HCT116 (cell line): ENCODE results near the gene TIRAP.

ENCODE experiments used
- CTCF ChIP-seq, 3 experiments: fragments of 200-600 bp in 1 of 3; sonication (generic) in 1 of 3; IDR thresholded peaks in 2 of 3; conservative IDR thresholded peaks in 1 of 3; 2 replicates each; pipeline ENCODE4 v1.5.1; 2012 to 2017; ENCODE audit warnings: low read depth in 2 of 3, low read length in 2 of 3, antibody characterized with exemption in 1 of 3, borderline replicate concordance in 1 of 3, control low read depth in 1 of 3, mild to moderate bottlenecking in 1 of 3, mixed read lengths in 1 of 3, mixed run types in 1 of 3, moderate library complexity in 1 of 3; ENCODE audit not compliant: insufficient read depth in 1 of 3
- EZH2 ChIP-seq: fragments of 200-600 bp; sonication (generic); IDR thresholded peaks from 2 replicates; pipeline ENCODE4 v1.6.1; 2017; ENCODE audit warnings: antibody characterized with exemption, mixed run types
- EZH2phosphoT487 ChIP-seq: fragments of 200-600 bp; IDR thresholded peaks from 2 replicates; pipeline ENCODE4 v1.6.1; 2018; ENCODE audit warnings: antibody characterized with exemption, borderline replicate concordance
- RAD21 ChIP-seq: IDR thresholded peaks from 2 replicates; pipeline ENCODE4 v1.6.1; 2012; ENCODE audit warnings: low read depth, mild to moderate bottlenecking
- SIN3A ChIP-seq: IDR thresholded peaks from 2 replicates; pipeline ENCODE4 v1.6.1; 2012; ENCODE audit warnings: low read depth
- SP1 ChIP-seq: IDR thresholded peaks from 2 replicates; pipeline ENCODE4 v1.6.1; 2012; ENCODE audit warnings: low read depth
- SRF ChIP-seq: IDR thresholded peaks from 2 replicates; pipeline ENCODE4 v1.6.1; 2012; ENCODE audit warnings: low read depth
- TCF7L2 ChIP-seq: IDR thresholded peaks from 2 replicates; pipeline ENCODE4 v1.7.0; 2011; ENCODE audit warnings: borderline replicate concordance, inconsistent platforms; ENCODE audit not compliant: insufficient read depth, insufficient read length; ENCODE audit errors: extremely low read depth
- YY1 ChIP-seq: IDR thresholded peaks from 2 replicates; pipeline ENCODE4 v1.6.1; 2011; ENCODE audit warnings: low read length, low read depth, moderate library complexity, mild to moderate bottlenecking; ENCODE audit not compliant: insufficient replicate concordance; ENCODE audit errors: extremely low read depth
- TF ChIP-seq, protein P1 (sequence below): IDR thresholded peaks from 2 replicates; pipeline ENCODE4 v1.6.1; 2012; ENCODE audit warnings: low read depth
- TF ChIP-seq, protein P2 (sequence below): IDR thresholded peaks from 2 replicates; pipeline ENCODE4 v1.6.1; 2012

DNA sequence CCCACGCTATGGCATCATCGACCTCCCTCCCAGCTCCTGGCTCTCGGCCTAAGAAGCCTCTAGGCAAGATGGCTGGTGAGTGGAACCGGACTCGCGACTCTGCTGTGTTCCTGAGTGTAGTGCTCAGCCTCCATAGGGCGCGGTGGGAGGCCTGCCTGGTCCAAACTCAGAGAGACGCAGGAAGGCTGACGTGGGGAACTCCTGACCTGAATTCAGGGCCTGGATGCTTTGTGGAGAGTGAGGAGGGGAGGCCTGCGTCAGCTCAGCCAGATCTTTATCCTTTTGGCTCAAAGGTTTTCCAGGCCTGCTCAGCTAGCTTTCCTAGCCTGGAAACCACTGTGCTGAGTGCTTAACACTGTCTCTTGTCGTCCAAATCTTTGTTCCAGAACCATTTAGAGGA, 8.0 kb downstream of the TIRAP start:
- TF ChIP-seq RAD21: no peak
- no peak for TF ChIP-seq SRF
- TF ChIP-seq, protein P1, sequence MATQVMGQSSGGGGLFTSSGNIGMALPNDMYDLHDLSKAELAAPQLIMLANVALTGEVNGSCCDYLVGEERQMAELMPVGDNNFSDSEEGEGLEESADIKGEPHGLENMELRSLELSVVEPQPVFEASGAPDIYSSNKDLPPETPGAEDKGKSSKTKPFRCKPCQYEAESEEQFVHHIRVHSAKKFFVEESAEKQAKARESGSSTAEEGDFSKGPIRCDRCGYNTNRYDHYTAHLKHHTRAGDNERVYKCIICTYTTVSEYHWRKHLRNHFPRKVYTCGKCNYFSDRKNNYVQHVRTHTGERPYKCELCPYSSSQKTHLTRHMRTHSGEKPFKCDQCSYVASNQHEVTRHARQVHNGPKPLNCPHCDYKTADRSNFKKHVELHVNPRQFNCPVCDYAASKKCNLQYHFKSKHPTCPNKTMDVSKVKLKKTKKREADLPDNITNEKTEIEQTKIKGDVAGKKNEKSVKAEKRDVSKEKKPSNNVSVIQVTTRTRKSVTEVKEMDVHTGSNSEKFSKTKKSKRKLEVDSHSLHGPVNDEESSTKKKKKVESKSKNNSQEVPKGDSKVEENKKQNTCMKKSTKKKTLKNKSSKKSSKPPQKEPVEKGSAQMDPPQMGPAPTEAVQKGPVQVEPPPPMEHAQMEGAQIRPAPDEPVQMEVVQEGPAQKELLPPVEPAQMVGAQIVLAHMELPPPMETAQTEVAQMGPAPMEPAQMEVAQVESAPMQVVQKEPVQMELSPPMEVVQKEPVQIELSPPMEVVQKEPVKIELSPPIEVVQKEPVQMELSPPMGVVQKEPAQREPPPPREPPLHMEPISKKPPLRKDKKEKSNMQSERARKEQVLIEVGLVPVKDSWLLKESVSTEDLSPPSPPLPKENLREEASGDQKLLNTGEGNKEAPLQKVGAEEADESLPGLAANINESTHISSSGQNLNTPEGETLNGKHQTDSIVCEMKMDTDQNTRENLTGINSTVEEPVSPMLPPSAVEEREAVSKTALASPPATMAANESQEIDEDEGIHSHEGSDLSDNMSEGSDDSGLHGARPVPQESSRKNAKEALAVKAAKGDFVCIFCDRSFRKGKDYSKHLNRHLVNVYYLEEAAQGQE: no peak
- no peak for TF ChIP-seq CTCF (IDR thresholded peaks at IDR 0.05 in 2 of 3, conservative IDR thresholded peaks at IDR 0.05 in 1 of 3; ENCODE audit: borderline replicate concordance in 1 of 3, insufficient read depth in 1 of 3, low read depth in 2 of 3, low read length in 2 of 3)
- TF ChIP-seq SP1: no peak
- TF ChIP-seq, protein P2, sequence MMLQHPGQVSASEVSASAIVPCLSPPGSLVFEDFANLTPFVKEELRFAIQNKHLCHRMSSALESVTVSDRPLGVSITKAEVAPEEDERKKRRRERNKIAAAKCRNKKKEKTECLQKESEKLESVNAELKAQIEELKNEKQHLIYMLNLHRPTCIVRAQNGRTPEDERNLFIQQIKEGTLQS: no peak
- no peak for TF ChIP-seq TCF7L2
- no peak for TF ChIP-seq EZH2
- TF ChIP-seq EZH2phosphoT487: no peak
- no peak for TF ChIP-seq SIN3A
- no peak for TF ChIP-seq YY1
